ENCODE results near the gene SFMBT1. TPM values are rescaled to one million over a fixed set of nuclear protein-coding genes. Genes with fewer than 3 reads are reported as not detected.

Gene SFMBT1
- total and polyA plus RNA-seq, 4 donors = 4.4 to 17.8 (median 10.4) TPM

DNA sequence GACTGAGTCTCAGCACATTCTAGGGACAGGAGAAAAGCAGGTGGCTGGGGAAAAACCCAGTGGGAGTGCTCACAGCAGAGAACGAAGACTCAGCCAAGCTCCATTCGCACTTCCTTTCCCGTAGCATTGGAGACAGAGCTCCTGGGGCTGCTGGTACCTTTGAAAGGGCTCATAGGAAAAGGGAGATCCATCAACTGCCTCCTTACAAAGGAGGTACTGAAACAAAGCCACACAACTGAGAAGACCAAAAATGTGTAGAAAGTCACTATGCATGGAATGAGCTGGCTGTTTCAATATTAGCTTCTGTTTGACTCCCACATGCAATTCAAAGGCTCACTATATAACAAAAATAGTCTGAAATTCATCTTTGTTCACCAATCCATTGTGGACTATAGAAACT lies 165.4 kb downstream of the SFMBT1 start:
- Histone ChIP-seq H3K36me3 (ENCODE audit: control insufficient read depth in 4 of 4, insufficient read depth in 3 of 4, low read depth in 1 of 4, low read length in 3 of 4) (peaks cover 0 to 3% (median 1%) of the 10 kb centered on the region in 4 donors), H3K9ac (ENCODE audit: low read depth in 1 of 2, low read length in 2 of 2) (no peak overlapping the region), H3K9me3 (ENCODE audit: control insufficient read depth in 4 of 4, low read length in 3 of 4) (no peaks in the 10 kb centered on the region), H3K27ac (ENCODE audit: low read depth in 1 of 2, low read length in 2 of 2) (no peak overlapping the region), H3K4me3 (ENCODE audit: low read depth in 1 of 3, low read length in 3 of 3) (no peak overlapping the region), H3K27me3 (ENCODE audit: control insufficient read depth in 4 of 4, insufficient read depth in 4 of 4, low read length in 3 of 4) (no peaks in the 10 kb centered on the region), H3K4me1 (ENCODE audit: control insufficient read depth in 4 of 4, insufficient read depth in 4 of 4, low read length in 3 of 4) (peaks cover 0 to 7% (median 1%) of the 10 kb centered on the region in 4 donors)
- TF ChIP-seq JUND (IDR thresholded peaks at IDR 0.05) = no peak
- TF ChIP-seq, protein P1, sequence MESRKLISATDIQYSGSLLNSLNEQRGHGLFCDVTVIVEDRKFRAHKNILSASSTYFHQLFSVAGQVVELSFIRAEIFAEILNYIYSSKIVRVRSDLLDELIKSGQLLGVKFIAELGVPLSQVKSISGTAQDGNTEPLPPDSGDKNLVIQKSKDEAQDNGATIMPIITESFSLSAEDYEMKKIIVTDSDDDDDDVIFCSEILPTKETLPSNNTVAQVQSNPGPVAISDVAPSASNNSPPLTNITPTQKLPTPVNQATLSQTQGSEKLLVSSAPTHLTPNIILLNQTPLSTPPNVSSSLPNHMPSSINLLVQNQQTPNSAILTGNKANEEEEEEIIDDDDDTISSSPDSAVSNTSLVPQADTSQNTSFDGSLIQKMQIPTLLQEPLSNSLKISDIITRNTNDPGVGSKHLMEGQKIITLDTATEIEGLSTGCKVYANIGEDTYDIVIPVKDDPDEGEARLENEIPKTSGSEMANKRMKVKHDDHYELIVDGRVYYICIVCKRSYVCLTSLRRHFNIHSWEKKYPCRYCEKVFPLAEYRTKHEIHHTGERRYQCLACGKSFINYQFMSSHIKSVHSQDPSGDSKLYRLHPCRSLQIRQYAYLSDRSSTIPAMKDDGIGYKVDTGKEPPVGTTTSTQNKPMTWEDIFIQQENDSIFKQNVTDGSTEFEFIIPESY (IDR thresholded peaks at IDR 0.05) = no peak
- TF ChIP-seq RXRA (IDR thresholded peaks at IDR 0.05) = no peak
- WGBS = 88% methylated on average over 3 of the region's 3 CpGs
- no peak for DNase-seq (ENCODE audit: low spot score)

DNA sequence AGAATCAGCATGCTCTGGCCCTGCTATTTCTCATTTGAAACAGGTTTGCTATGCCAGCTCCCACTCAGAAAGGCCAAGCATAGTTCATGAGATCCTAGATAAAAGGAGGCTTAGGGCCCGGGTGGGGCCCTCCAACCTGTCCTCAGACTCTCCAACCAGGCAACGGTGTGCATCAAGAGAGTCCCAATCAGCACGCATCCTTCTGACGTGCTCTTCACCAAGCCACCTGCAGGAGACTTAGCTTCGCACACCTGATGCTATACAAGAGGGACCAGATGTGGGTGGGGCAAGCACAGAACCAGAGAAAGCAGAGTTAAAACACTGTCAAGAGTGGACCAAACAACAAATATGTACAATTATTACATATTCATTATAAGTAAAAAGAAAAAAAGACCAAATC lies 165.8 kb downstream of the SFMBT1 start:
- no peak overlapping the region for H3K9ac ChIP-seq (ENCODE audit: low read depth in 1 of 2, low read length in 2 of 2)
- TF ChIP-seq EGR1 (IDR thresholded peaks at IDR 0.05; ENCODE audit: low read depth in 2 of 2) (no peak), NR2F2 (IDR thresholded peaks at IDR 0.05) (no peak), JUND (IDR thresholded peaks at IDR 0.05) (no peak), YY1 (IDR thresholded peaks at IDR 0.05) (no peak)
- peaks cover 0 to 7% (median 1%) of the 10 kb centered on the region in 4 donors for H3K4me1 ChIP-seq (ENCODE audit: control insufficient read depth in 4 of 4, insufficient read depth in 4 of 4, low read length in 3 of 4)
- no peaks in the 10 kb centered on the region for H3K9me3 ChIP-seq (ENCODE audit: control insufficient read depth in 4 of 4, low read length in 3 of 4)
- no peaks in the 10 kb centered on the region for H3K27me3 ChIP-seq (ENCODE audit: control insufficient read depth in 4 of 4, insufficient read depth in 4 of 4, low read length in 3 of 4)
- 99% methylated on average over 5 of the region's 5 CpGs for WGBS
- DNase-seq (ENCODE audit: low spot score) = no peak
- H3K27ac ChIP-seq (ENCODE audit: low read depth in 1 of 2, low read length in 2 of 2) = no peak overlapping the region
- no peak overlapping the region for H3K4me3 ChIP-seq (ENCODE audit: low read depth in 1 of 3, low read length in 3 of 3)
- peaks cover 0 to 3% (median 1%) of the 10 kb centered on the region in 4 donors for H3K36me3 ChIP-seq (ENCODE audit: control insufficient read depth in 4 of 4, insufficient read depth in 3 of 4, low read depth in 1 of 4, low read length in 3 of 4)

DNA sequence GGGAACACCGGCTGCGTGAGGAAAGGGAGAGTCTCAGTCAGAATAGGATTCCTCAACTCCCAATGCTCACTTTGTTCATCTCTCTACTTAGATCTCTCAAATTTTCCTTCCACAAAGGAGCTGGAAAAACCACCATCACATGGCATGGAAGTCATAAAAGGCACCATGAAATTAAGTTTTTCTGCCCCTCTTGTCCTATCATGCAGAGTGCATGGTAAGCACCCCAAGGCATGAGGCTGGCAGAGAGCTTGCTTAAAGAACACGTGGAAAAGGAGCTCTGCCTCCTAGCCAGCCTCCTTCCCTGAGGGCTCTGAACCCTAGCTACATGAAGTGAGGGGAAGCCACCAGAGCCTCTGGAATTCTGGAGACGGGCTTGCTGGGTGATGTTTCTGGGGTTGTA lies 166.3 kb downstream of the SFMBT1 start:
- Histone ChIP-seq H3K9me3 (ENCODE audit: control insufficient read depth in 4 of 4, low read length in 3 of 4) (no peaks in the 10 kb centered on the region), H3K27me3 (ENCODE audit: control insufficient read depth in 4 of 4, insufficient read depth in 4 of 4, low read length in 3 of 4) (no peaks in the 10 kb centered on the region), H3K4me1 (ENCODE audit: control insufficient read depth in 4 of 4, insufficient read depth in 4 of 4, low read length in 3 of 4) (peaks cover 0 to 7% (median 1%) of the 10 kb centered on the region in 4 donors), H3K36me3 (ENCODE audit: control insufficient read depth in 4 of 4, insufficient read depth in 3 of 4, low read depth in 1 of 4, low read length in 3 of 4) (peaks cover 0 to 3% (median 1%) of the 10 kb centered on the region in 4 donors), H3K4me3 (ENCODE audit: low read depth in 1 of 3, low read length in 3 of 3) (no peak overlapping the region), H3K27ac (ENCODE audit: low read depth in 1 of 2, low read length in 2 of 2) (no peak overlapping the region), H3K9ac (ENCODE audit: low read depth in 1 of 2, low read length in 2 of 2) (no peak overlapping the region)
- no peak for DNase-seq (ENCODE audit: low spot score)
- WGBS = 96% methylated on average over 4 of the region's 4 CpGs
- TF ChIP-seq, protein P2, sequence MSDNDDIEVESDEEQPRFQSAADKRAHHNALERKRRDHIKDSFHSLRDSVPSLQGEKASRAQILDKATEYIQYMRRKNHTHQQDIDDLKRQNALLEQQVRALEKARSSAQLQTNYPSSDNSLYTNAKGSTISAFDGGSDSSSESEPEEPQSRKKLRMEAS (IDR thresholded peaks at IDR 0.05) = no peak
- TF ChIP-seq TAF1 (conservative IDR thresholded peaks at IDR 0.05) (no peak), EGR1 (IDR thresholded peaks at IDR 0.05; ENCODE audit: low read depth in 2 of 2) (no peak), JUND (IDR thresholded peaks at IDR 0.05) (no peak), NR2F2 (IDR thresholded peaks at IDR 0.05) (no peak), YY1 (IDR thresholded peaks at IDR 0.05) (no peak), RAD21 (IDR thresholded peaks at IDR 0.05) (no peak), RXRA (IDR thresholded peaks at IDR 0.05) (no peak)
- TF ChIP-seq, protein P3, sequence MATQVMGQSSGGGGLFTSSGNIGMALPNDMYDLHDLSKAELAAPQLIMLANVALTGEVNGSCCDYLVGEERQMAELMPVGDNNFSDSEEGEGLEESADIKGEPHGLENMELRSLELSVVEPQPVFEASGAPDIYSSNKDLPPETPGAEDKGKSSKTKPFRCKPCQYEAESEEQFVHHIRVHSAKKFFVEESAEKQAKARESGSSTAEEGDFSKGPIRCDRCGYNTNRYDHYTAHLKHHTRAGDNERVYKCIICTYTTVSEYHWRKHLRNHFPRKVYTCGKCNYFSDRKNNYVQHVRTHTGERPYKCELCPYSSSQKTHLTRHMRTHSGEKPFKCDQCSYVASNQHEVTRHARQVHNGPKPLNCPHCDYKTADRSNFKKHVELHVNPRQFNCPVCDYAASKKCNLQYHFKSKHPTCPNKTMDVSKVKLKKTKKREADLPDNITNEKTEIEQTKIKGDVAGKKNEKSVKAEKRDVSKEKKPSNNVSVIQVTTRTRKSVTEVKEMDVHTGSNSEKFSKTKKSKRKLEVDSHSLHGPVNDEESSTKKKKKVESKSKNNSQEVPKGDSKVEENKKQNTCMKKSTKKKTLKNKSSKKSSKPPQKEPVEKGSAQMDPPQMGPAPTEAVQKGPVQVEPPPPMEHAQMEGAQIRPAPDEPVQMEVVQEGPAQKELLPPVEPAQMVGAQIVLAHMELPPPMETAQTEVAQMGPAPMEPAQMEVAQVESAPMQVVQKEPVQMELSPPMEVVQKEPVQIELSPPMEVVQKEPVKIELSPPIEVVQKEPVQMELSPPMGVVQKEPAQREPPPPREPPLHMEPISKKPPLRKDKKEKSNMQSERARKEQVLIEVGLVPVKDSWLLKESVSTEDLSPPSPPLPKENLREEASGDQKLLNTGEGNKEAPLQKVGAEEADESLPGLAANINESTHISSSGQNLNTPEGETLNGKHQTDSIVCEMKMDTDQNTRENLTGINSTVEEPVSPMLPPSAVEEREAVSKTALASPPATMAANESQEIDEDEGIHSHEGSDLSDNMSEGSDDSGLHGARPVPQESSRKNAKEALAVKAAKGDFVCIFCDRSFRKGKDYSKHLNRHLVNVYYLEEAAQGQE (IDR thresholded peaks at IDR 0.05) = no peak
- TF ChIP-seq, protein P4, sequence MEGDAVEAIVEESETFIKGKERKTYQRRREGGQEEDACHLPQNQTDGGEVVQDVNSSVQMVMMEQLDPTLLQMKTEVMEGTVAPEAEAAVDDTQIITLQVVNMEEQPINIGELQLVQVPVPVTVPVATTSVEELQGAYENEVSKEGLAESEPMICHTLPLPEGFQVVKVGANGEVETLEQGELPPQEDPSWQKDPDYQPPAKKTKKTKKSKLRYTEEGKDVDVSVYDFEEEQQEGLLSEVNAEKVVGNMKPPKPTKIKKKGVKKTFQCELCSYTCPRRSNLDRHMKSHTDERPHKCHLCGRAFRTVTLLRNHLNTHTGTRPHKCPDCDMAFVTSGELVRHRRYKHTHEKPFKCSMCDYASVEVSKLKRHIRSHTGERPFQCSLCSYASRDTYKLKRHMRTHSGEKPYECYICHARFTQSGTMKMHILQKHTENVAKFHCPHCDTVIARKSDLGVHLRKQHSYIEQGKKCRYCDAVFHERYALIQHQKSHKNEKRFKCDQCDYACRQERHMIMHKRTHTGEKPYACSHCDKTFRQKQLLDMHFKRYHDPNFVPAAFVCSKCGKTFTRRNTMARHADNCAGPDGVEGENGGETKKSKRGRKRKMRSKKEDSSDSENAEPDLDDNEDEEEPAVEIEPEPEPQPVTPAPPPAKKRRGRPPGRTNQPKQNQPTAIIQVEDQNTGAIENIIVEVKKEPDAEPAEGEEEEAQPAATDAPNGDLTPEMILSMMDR (IDR thresholded peaks at IDR 0.05; ENCODE audit: low read depth, low read length, missing input control) = no peak
- TF ChIP-seq, protein P1 (IDR thresholded peaks at IDR 0.05) = no peak

Measured in liver (tissue), 9 donors.